GM21825 (cell line): ENCODE results near the gene HLA-A.
"Not testable (repeated sequence)": the region's sequence is repeated elsewhere in the genome, so short reads cannot be mapped to it uniquely, and the experiment has no call there.

Experiments
- ATAC-seq: cut with Tn5 transposase; IDR thresholded peaks from one replicate; pipeline ENCODE4 v1.9.1; 2021; ENCODE audit warnings: mild to moderate bottlenecking, moderate library complexity; ENCODE audit not compliant: unreplicated experiment

The HLA-A gene

GRCh38 chr6:29959467-29959866, 17.1 kb downstream of the HLA-A start:
- no peak for ATAC-seq

DNA sequence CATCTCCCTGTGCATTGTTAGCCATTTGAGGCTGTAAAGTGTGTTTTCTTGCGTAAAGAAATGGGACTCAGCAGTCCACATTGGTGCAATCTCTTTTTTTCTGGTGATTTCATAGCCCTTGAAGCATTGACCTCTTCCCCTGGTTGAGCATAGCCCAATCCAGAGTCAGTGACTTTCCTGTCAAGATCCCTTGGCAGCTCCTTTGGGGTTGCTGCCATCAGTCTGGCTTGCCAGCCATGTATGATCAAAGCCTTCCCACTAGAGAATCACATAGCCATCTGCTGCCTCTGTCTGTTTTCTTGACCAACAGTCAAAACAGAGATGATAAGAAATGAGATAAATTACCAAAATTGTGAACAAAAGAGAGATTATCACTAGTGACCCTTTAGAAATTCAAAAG, 19.6 kb downstream of the HLA-A start:
- ATAC-seq, result no peak

GRCh38 chr6:29963697-29964096, 21.4 kb downstream of the HLA-A start:
- not testable (repeated sequence) for ATAC-seq

DNA sequence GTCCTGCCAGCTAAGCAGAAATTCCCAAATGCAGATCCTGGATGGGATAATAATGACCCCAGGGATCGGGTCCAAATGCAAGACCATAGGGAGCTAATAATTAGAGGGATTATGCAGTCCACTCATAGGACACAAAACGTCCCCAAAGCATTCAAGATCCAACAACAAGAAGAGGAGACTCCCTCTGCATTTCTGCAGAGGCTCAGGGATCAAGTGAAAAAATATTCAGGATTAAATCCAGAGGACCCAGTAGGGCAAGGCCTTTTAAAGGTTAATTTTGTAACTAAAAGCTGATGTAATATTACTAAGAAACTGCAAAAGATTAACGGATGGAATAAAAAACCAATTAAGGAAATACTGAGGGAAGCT, 22.2 kb downstream of the HLA-A start:
- no peak for ATAC-seq

DNA sequence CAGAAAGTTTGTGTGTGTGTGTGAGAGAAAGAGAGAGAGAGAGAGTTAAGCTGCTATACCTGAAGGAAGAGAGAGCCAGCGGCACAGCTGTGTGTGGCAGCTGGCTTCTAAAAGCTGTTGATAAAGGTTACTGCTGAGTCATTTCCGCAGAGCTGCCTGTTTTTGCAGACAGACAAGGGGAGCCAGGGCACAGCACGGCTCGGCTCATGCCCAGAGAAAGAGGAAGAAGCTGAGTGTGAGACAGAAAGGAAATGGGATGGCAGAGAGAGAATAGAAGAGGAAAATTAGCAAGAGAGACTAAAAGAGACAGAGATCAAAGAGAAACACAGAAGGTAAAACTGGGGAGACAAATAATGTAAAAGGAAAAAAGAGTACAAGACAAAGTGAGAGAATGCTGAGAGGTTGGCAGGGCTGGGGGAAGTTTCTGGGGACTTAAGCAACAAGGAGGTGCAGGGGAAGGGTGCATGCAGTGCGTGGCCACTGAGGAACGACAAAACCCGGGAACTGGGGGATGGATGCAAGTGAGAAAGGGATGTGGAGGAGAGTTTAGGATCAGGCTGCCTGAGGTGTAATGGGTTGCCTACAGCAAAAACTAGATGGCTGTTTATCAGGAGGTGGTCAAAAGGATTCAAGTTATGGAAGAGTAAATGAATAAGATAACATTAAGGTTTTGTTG, 22.7 kb downstream of the HLA-A start:
- peak; percentile 95 for ATAC-seq

DNA sequence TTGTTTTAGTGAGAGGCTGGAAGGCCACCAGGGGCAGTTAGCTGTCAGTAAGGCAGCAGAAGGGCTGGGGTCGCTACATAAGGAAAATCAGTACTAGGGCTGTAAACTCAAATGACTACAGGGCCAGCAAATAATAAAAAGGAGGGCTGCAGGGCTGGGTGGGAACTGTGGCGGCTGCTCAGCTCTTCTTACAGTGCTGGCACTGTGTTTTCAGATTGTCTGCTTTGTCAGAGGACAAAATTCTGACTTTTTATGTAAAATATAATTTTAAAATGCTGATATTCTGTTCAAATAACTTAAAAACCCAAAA, 23.2 kb downstream of the HLA-A start:
- ATAC-seq, result no peak

DNA sequence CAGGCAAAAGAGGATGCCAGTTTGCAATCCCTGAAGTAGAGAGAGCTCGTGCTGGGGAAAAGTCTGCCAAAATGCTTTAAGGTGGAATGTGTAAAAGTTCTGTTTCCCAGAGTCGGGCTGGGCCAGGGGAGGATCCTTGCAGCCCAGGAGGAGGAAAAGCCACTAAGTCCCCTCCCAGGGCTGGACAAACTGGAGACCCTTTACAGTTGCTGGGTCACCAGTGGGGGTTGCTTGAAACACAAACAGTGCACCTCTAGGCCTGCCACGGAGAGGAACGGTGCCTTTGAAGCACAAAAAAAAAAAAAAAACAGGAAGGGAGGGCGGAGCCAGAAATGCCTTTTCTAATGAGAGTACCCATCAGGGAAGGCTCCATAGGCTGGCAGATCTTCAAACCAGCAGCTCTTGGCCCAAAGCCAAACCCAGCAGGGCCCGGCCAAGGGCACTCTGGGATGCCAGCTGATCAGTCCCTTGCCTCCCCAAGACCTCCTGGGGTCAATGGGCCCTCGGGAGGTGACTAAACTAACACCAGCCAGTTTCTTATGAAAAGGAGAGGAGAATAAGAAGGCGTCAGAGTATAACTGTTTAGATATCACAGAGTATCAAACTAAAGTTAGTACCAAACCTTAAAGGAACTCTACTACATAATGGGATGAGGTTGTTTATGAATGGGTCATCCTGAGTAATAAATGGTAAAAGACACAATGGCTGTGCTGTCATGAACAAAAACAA, 23.7 kb downstream of the HLA-A start:
- ATAC-seq, result no peak

GRCh38 chr6:29967379-29968010, 25.2 kb downstream of the HLA-A start:
- no peak for ATAC-seq

DNA sequence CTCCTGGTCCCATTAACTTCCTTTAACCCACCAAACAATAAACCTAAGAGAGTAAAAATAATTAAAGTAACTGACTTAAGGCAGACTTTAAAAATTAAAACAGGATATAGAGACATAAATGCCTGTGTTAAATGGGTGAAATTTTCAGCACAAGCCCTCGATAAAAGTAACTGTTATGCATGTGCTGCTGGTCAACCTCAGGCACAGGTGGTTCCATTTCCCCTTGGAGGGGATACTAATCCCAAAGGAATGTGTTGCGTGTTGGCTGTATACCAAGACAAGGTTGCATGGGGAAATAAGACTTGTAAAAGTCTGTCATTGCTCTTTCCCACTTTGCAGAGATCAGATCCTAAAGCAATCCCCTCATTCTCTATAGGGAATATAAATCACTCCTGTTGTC, 25.8 kb downstream of the HLA-A start:
- no peak for ATAC-seq

GRCh38 chr6:29968905-29969304, 26.6 kb downstream of the HLA-A start:
- ATAC-seq, result no peak

GRCh38 chr6:29970711-29971110, 28.4 kb downstream of the HLA-A start:
- ATAC-seq, result no peak

- no peak for ATAC-seq
These were observed 32.7 kb downstream of the HLA-A start for GRCh38 chr6:29974901-29975560.

DNA sequence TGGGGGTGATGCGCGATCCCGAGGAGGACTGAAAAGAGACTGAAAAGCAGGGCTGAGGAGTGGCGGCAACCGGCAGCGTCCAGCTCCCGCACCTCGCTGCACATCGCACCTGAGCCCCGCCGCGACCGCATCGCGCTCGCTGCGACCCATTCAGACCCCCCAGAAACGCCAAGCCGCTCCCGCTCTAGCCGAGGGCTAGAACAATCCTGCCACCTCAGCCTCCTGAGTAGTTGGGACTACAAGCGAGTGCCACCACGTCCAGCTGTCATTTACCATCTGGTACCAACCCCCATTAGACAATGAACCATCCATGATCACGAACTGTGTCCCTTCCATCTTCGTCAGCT, 33.2 kb downstream of the HLA-A start:
- no peak for ATAC-seq

GRCh38 chr6:29976253-29976587, 33.9 kb downstream of the HLA-A start:
- ATAC-seq, result no peak

DNA sequence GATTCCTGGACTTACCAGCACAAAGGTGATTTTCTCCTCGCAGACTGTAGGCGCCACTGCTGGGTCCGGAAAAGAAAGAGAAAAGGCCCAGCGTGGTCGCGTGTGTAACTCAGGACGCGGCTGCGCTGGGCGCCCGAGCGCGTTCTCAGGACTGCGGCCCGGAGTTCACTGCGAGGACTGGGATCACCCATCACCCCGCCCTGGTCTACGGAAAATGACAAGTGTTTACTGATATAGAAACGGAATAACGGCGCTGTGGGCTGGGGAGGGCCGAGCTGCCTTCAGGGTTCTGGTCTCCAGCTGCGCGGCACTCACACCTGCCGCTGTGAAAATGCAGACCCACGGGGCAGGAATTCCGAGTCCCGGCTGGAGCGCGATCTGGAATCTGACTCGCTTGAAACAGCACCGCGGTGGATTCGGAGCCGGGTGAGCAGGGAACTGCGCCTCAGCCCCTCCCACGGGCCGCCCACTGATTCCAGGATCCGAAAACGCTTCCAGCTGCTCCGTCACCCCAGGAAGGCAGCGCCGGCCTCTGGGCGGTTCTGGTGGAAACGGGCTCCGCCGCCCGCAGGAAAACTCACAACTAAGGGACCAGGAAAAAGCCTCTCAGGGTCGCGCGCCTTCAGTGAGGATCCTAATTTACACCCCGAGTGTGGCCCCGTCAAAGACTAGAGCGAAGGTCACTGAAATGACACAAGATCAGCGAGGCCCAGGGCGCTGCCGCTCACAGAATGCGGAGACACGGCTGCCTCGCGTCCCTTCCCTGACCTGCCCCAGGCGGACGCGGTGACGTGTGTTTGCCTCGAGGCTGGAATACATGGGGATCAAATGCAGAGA, 34.5 kb downstream of the HLA-A start:
- peak; percentile 55 for ATAC-seq

DNA sequence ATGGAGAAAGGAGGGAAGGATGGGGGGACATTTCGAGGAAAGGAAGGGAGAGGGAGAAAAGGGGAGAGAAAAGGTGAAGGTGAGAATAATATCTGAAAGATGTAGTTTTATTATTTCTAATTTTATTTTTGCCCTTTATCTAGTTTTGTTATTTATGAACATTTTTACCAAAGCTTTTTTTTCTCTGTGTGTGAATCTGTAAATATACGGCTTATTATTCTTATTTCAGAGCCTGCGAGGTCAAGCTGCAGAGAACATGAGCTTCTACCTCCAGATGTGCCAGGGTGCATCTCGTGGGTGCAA, 35.0 kb downstream of the HLA-A start:
- no peak for ATAC-seq

DNA sequence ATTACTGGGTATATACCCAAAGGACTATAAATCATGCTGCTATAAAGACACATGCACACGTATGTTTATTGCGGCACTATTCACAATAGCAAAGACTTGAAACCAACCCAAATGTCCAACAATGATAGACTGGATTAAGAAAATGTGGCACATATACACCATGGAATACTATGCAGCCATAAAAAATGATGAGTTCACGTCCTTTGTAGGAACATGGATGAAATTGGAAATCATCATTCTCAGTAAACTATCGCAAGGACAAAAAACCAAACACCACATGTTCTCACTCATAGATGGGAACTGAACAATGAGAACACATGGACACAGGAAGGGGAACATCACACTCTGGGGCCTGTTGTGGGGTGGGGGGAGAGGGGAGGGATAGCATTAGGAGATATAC, 37.7 kb downstream of the HLA-A start:
- not testable (repeated sequence) for ATAC-seq

DNA sequence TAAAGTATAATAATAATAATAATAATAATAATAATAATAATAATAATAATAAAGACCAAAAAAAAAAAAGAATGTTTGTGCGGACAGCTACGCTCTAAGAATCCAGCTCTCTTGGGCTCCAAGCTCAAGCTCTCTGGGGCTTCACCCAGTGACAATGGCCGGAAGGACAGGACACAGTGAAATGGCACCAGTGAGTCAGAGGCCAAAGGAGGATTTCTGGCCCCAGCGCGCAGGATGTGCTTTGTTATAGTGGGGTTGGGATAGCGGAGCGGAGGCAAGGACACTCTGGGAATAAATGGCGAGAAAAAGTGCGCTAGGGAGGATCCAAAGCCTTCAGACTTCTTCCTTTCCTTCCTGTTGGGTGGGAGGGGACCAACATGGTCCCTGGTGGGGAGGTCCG, 38.2 kb downstream of the HLA-A start:
- ATAC-seq, result no peak

GRCh38 chr6:29981211-29981812, 39.0 kb downstream of the HLA-A start:
- ATAC-seq, result no peak

GRCh38 chr6:29982097-29982496, 39.8 kb downstream of the HLA-A start:
- no peak for ATAC-seq

DNA sequence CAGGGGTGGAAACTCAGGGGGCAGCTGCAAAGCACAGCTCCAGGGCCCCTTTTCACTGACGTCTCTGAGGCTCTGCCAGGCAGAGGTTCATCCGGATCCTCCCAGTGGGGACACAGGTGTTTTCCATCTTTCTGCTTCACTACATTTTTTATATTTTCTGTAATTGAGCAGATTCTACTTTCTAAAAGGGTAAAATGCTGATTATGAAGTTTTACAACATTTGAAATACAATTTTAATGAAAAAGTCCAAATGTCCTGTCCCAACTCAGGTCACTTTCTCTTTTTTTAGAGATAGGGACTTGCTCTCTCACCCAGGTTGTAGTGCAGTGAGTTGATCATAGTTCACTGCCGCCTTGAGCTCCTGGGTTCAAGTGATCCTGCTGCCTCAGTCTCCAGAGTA, 41.9 kb downstream of the HLA-A start:
- ATAC-seq, result no peak
